ENCODE measurements around the gene TCF12. TPM values are rescaled to one million over a fixed set of nuclear protein-coding genes. Genes with fewer than 3 reads are reported as not detected.
A peak's percentile ranks its signal among the peaks of the same experiment; 100 is the strongest.

The TCF12 gene
- total RNA-seq, 2 donors from 2014 or later = 91.8 to 107 TPM

- Histone ChIP-seq H3K9me3 (no peaks in the 10 kb centered on the region), H3K4me1 (ENCODE audit: control insufficient read depth in 1 of 2, low read depth in 2 of 2) (no peaks in the 10 kb centered on the region), H3K27ac (no peak overlapping the region), H3K36me3 (no peaks in the 10 kb centered on the region), H3K4me3 (no peak overlapping the region), H3K27me3 (replicated peaks; ENCODE audit: insufficient read depth) (no peaks in the 10 kb centered on the region)
- TF ChIP-seq CTCF (IDR thresholded peaks at IDR 0.05) = no peak
- DNase-seq (ENCODE audit: low spot score) (no peak), ATAC-seq (ENCODE audit: insufficient number of reproducible peaks, low FRiP score, low read depth) (no peak)
Observed at GRCh38 chr15:56879502-56879901, 38.9 kb upstream of the TCF12 start.

GRCh38 chr15:56883088-56883487 is 35.4 kb upstream of the TCF12 start:
- TF ChIP-seq CTCF (IDR thresholded peaks at IDR 0.05) = no peak
- H3K36me3 ChIP-seq = no peaks in the 10 kb centered on the region

GRCh38 chr15:56886363-56886931 is 32.0 kb upstream of the TCF12 start:
- H3K9me3 ChIP-seq = no peaks in the 10 kb centered on the region
- H3K4me1 ChIP-seq (ENCODE audit: control insufficient read depth in 1 of 2, low read depth in 2 of 2) = peaks cover 12 to 21% of the 10 kb centered on the region in 2 donors
- H3K4me3 ChIP-seq = peak overlapping the region; percentile 89
- H3K27ac ChIP-seq = peak overlapping the region; percentile 97 to 98
- H3K27me3 ChIP-seq (replicated peaks; ENCODE audit: insufficient read depth) = no peaks in the 10 kb centered on the region
- H3K36me3 ChIP-seq = no peaks in the 10 kb centered on the region
- DNase-seq (ENCODE audit: low spot score) = no peak
- no peak for ATAC-seq (ENCODE audit: insufficient number of reproducible peaks, low FRiP score, low read depth)
- TF ChIP-seq CTCF (IDR thresholded peaks at IDR 0.05) = no peak

More at GRCh38 chr15:56883088-56883487, 35.4 kb upstream of the TCF12 start:
- H3K4me1 ChIP-seq (ENCODE audit: control insufficient read depth in 1 of 2, low read depth in 2 of 2) = peaks cover 10 to 14% of the 10 kb centered on the region in 2 donors
- no peak overlapping the region for H3K4me3 ChIP-seq
- DNase-seq (ENCODE audit: low spot score) (no peak), ATAC-seq (ENCODE audit: insufficient number of reproducible peaks, low FRiP score, low read depth) (no peak)
- H3K27ac ChIP-seq = no peak overlapping the region
- no peaks in the 10 kb centered on the region for H3K9me3 ChIP-seq
- H3K27me3 ChIP-seq (replicated peaks; ENCODE audit: insufficient read depth) = no peaks in the 10 kb centered on the region

- H3K27ac ChIP-seq = peak overlapping the region; percentile 97 to 98
Observed at GRCh38 chr15:56886932-56887781, 31.3 kb upstream of the TCF12 start.

More at GRCh38 chr15:56886932-56887781, 31.3 kb upstream of the TCF12 start:
- H3K4me1 ChIP-seq (ENCODE audit: control insufficient read depth in 1 of 2, low read depth in 2 of 2) = peaks cover 12 to 21% of the 10 kb centered on the region in 2 donors
- DNase-seq (ENCODE audit: low spot score) (peak; percentile 64), ATAC-seq (ENCODE audit: insufficient number of reproducible peaks, low FRiP score, low read depth) (peak; percentile 92)
- peak overlapping the region; percentile 89 for H3K4me3 ChIP-seq
- no peaks in the 10 kb centered on the region for H3K36me3 ChIP-seq
- TF ChIP-seq CTCF (IDR thresholded peaks at IDR 0.05) = no peak
- H3K27me3 ChIP-seq (replicated peaks; ENCODE audit: insufficient read depth) = no peaks in the 10 kb centered on the region
- H3K9me3 ChIP-seq = no peaks in the 10 kb centered on the region
